ENCODE data around the gene RCN2.
A peak's percentile ranks its signal among the peaks of the same experiment; 100 is the strongest.

RCN2 gene

DNA sequence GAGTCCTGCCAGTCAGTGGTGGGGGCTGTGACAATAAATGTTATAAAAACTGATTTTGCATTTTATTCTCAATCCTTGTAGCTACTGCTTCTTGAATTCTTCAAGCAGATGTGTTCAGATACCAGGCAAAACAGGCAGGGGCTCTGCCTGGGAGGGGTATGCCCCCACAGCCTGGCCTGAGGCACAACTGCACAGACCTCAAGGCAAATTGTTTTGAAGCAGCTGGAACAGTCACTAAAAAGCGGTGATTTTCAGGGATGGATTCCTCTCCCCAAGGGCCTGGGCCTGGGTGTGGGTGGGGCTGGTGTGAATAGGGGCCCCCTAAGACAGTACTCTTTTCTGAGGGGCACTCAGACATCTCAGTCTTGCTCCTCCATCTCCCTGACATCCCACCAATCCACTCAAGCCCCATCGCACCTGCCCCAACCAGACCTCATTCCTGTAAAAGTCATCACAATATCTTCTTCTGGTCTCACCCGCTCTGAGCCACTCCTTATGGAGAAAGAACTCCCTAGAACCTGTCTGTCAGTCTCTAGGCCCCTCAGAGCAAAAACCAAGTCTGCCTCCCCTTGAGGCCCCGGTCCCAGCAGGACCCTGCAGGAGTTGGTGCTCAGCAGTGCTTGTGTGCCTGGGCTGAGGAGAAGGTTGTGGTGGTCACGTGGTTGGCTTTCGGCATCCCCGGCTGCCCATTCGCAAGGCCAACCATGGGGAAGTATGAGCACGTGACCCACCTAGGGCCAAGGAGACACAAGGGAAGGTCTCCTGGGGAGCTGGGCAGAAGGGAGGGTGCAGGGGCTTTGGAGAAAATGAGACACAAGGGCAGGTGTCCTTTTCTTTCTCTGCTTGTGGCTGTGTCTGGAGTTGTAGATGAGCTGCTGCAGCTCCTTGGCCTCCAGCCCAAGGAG is 60.4 kb downstream of the RCN2 start:
- TF ChIP-seq CTCF (IDR thresholded peaks at IDR 0.05) = no peak
- no peaks in the 10 kb centered on the region for H3K36me3 ChIP-seq
- DNase-seq = peak; percentile 64 to 68
- H3K27me3 ChIP-seq = no peaks in the 10 kb centered on the region
- no peaks in the 10 kb centered on the region for H3K9me3 ChIP-seq
- intact Hi-C loops (cut with DNase I; ENCODE audit: low total_unique reads) = no loop called here
- peaks cover 0 to 24% (median 18%) of the 10 kb centered on the region in 4 donors for H3K4me1 ChIP-seq
- no peak overlapping the region for H3K4me3 ChIP-seq
- no peak overlapping the region for H3K27ac ChIP-seq

- Histone ChIP-seq H3K9me3 (no peaks in the 10 kb centered on the region), H3K27ac (no peak overlapping the region)
- DNase-seq = peak in 1 of 2 donors; percentile 45
These were observed 61.7 kb downstream of the RCN2 start for GRCh38 chr15:76993114-76993725.

DNA sequence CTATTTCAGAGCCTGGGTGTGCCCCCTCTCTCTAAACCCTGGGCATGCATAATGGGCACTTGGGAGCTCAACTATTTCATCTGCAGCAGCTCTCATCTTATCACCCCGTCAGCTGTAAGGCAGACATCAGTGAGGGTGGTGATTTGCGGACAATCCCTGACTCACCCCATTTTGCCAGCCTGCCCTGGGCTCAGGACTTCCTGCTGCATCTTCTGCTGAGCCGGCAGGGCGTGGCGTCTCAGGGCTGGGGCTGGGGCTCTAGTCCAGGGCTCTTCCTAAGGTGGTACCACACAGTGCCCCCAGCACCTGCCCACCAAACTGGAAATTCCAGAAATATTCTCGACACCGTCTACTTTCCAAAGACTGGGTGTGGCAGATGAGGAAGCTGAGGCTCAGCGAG is 62.5 kb downstream of the RCN2 start:
- intact Hi-C loops (cut with DNase I; ENCODE audit: low total_unique reads) = no loop called here
- no peaks in the 10 kb centered on the region for H3K36me3 ChIP-seq
- H3K27ac ChIP-seq = no peak overlapping the region
- H3K4me3 ChIP-seq = no peak overlapping the region
- H3K4me1 ChIP-seq = peaks cover 0 to 25% (median 18%) of the 10 kb centered on the region in 4 donors
- no peaks in the 10 kb centered on the region for H3K9me3 ChIP-seq
- H3K27me3 ChIP-seq = no peaks in the 10 kb centered on the region
- DNase-seq = peak in 1 of 2 donors; percentile 69
- TF ChIP-seq CTCF (IDR thresholded peaks at IDR 0.05) = no peak

More at GRCh38 chr15:76993114-76993725, 61.7 kb downstream of the RCN2 start:
- Histone ChIP-seq H3K36me3 (no peaks in the 10 kb centered on the region), H3K4me3 (no peak overlapping the region), H3K4me1 (peaks cover 0 to 25% (median 18%) of the 10 kb centered on the region in 4 donors), H3K27me3 (no peaks in the 10 kb centered on the region)
- intact Hi-C loops (cut with DNase I; ENCODE audit: low total_unique reads) = no loop called here
- TF ChIP-seq CTCF (IDR thresholded peaks at IDR 0.05) = no peak

DNA sequence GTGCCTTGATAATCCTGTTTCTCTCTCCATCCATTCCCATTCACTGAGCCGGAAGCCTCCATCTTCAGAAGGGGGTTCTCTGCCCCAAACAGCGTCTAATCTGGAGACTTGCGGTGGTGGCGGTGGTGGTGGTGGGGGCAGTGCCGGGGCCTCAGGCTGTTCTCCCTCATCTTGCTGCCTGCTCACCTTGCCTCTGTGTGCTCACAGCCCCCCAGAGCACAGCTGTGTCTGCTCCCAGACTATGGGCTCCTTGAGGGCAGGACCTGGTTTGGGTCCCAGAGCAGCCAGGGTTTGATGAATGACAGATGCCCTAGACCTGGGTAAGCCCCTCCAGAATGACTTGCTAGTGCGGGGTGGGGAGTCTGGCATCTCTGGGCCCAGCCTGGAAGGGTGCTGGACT is 62.9 kb downstream of the RCN2 start:
- Histone ChIP-seq H3K4me1 (peaks cover 0 to 25% (median 18%) of the 10 kb centered on the region in 4 donors), H3K27me3 (no peaks in the 10 kb centered on the region), H3K9me3 (no peaks in the 10 kb centered on the region), H3K36me3 (no peaks in the 10 kb centered on the region), H3K4me3 (no peak overlapping the region), H3K27ac (peak overlapping the region; percentile 64 to 69)
- intact Hi-C loops (cut with DNase I; ENCODE audit: low total_unique reads) = no loop called here
- DNase-seq = no peak
- no peak for TF ChIP-seq CTCF (IDR thresholded peaks at IDR 0.05)

- intact Hi-C loops (cut with DNase I; ENCODE audit: low total_unique reads) = no loop called here
- H3K9me3 ChIP-seq = no peaks in the 10 kb centered on the region
- no peaks in the 10 kb centered on the region for H3K36me3 ChIP-seq
- H3K4me1 ChIP-seq = peaks cover 0 to 25% (median 18%) of the 10 kb centered on the region in 4 donors
- DNase-seq = peak in 1 of 2 donors; percentile 79
- peak within 1 kb of the TSS; percentile 64 to 69 for H3K27ac ChIP-seq
- no peaks in the 10 kb centered on the region for H3K27me3 ChIP-seq
- TF ChIP-seq CTCF (IDR thresholded peaks at IDR 0.05) = no peak
- H3K4me3 ChIP-seq = peak within 1 kb of the TSS; percentile 28 to 34
These were observed 63.7 kb downstream of the RCN2 start, which contains the start of gene PSTPIP1 for GRCh38 chr15:76994971-76995945. TSS of gene PSTPIP1 (plus strand) at chr15:76995126. CDS start at chr15:76995574, 448 bp downstream.

All from tibial artery (tissue), 4 donors.